ENCODE measurements around the gene SLC35C1. TPM values are rescaled to one million over a fixed set of nuclear protein-coding genes. Genes with fewer than 3 reads are reported as not detected.
A peak's percentile ranks its signal among the peaks of the same experiment; 100 is the strongest.

Gene SLC35C1
- total and polyA plus RNA-seq, 2 experiments from 2014 or later: 6.8 to 11.0 TPM

DNA sequence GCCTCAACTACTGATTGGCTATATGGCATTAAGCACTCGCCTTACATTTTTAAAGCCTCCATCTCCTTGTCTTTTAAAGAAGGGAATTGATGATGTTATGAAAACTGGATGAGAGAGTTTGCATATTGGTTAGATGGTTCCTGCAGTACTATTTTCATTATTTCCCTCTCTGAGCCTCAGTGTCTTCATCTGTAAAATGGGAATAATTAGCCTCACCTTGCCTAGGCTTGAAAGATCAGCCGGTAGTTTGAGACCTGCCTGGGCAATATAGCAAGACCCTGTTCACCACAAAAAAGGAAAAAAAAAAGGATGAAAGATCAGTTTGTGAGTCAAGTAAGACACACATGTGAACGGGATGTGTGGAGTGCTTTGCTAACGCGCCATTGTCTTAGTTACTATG lies 35.0 kb upstream of the SLC35C1 start:
- Histone ChIP-seq H3K9me2 (ENCODE audit: insufficient read depth) (0 out of 2 replicates have a peak, but pooled peaks cover 5% of the 10 kb centered on the region), H3K4me3 (no peak overlapping the region), H3K4me2 (no peak overlapping the region), H3K27ac (ENCODE audit: low read depth) (no peak overlapping the region), H3K36me3 (ENCODE audit: insufficient read depth) (no peaks in the 10 kb centered on the region), H4K20me1 (replicated peaks; ENCODE audit: insufficient read depth) (no peaks in the 10 kb centered on the region), H3K79me2 (replicated peaks; ENCODE audit: insufficient read depth) (no peaks in the 10 kb centered on the region), H2AFZ (no peak overlapping the region), H3K27me3 (ENCODE audit: insufficient read depth) (peaks cover 7% of the 10 kb centered on the region), H3K4me1 (ENCODE audit: insufficient read depth) (0 out of 2 replicates have a peak, but pooled peaks cover 3% of the 10 kb centered on the region), H3F3A (replicated peaks; ENCODE audit: low read depth) (no peaks in the 10 kb centered on the region)
- ATAC-seq (no peak), DNase-seq (ENCODE audit: low spot score) (no peak)
- no peak overlapping the region for H3K4me3 Mint-ChIP-seq
- H3K27me3 Mint-ChIP-seq (ENCODE audit: insufficient read depth, low read depth, poor library complexity): peaks cover 19% of the 10 kb centered on the region
- H3K4me1 Mint-ChIP-seq: no peaks in the 10 kb centered on the region
- H3K36me3 Mint-ChIP-seq (ENCODE audit: low read depth): no peaks in the 10 kb centered on the region
- no peak for TF ChIP-seq EZH2 (IDR thresholded peaks at IDR 0.05; ENCODE audit: low read depth, unreplicated experiment)
- no peak overlapping the region for H3K27ac Mint-ChIP-seq
- no peaks in the 10 kb centered on the region for H3K9me3 Mint-ChIP-seq

GRCh38 chr11:45771193-45771565 lies 33.8 kb upstream of the SLC35C1 start:
- H3K9me2 ChIP-seq (ENCODE audit: insufficient read depth): 0 out of 2 replicates have a peak, but pooled peaks cover 5% of the 10 kb centered on the region
- H3K36me3 ChIP-seq (ENCODE audit: insufficient read depth): no peaks in the 10 kb centered on the region
- no peaks in the 10 kb centered on the region for H3F3A ChIP-seq (replicated peaks; ENCODE audit: low read depth)
- peaks cover 7% of the 10 kb centered on the region for H3K27me3 ChIP-seq (ENCODE audit: insufficient read depth)
- H2AFZ ChIP-seq: peak overlapping the region; percentile 93
- no peaks in the 10 kb centered on the region for H3K79me2 ChIP-seq (replicated peaks; ENCODE audit: insufficient read depth)
- H3K4me3 ChIP-seq: peak overlapping the region; percentile 82
- TF ChIP-seq CTCF (conservative IDR thresholded peaks at IDR 0.05; ENCODE audit: low read depth in 2 of 2) (peak; percentile 78 to 82), REST (IDR thresholded peaks at IDR 0.05; ENCODE audit: unreplicated experiment) (no peak)
- 0 out of 2 replicates have a peak, but pooled peaks cover 3% of the 10 kb centered on the region for H3K4me1 ChIP-seq (ENCODE audit: insufficient read depth)
- peak overlapping the region; percentile 99 for H3K4me2 ChIP-seq
- ATAC-seq (peak; percentile 69), DNase-seq (ENCODE audit: low spot score) (peak; percentile 86)
- no peaks in the 10 kb centered on the region for H3K9me3 Mint-ChIP-seq
- no peak overlapping the region for H3K27ac Mint-ChIP-seq
- H3K27ac ChIP-seq (ENCODE audit: low read depth): no peak overlapping the region
- H4K20me1 ChIP-seq (replicated peaks; ENCODE audit: insufficient read depth): no peaks in the 10 kb centered on the region
- H3K27me3 Mint-ChIP-seq (ENCODE audit: insufficient read depth, low read depth, poor library complexity): peaks cover 19% of the 10 kb centered on the region
- no peaks in the 10 kb centered on the region for H3K4me1 Mint-ChIP-seq
- H3K36me3 Mint-ChIP-seq (ENCODE audit: low read depth): no peaks in the 10 kb centered on the region
- H3K4me3 Mint-ChIP-seq: peak overlapping the region; percentile 80
